HepG2 (cell line): ENCODE data around the gene ANKRD60. TPM values are rescaled to one million over a fixed set of nuclear protein-coding genes. Genes with fewer than 3 reads are reported as not detected.

Source experiments
- BORCS8-MEF2B ChIP-seq: sonication (generic); formaldehyde crosslinking; IDR thresholded peaks from 2 replicates; pipeline ENCODE4 v1.8.0; 2022; ENCODE audit warnings: mild to moderate bottlenecking, missing genetic modification reagents
- ETV6 ChIP-seq: sonication (generic); formaldehyde crosslinking; conservative IDR thresholded peaks from 2 replicates; pipeline ENCODE4 v1.4.0; 2020; ENCODE audit warnings: missing genetic modification reagents
- FOXA3 ChIP-seq: IDR thresholded peaks from 2 replicates; pipeline ENCODE4 v1.6.1; 2016; ENCODE audit warnings: missing genetic modification reagents, missing compliant biosample characterization
- JARID2 ChIP-seq: sonication (generic); formaldehyde crosslinking; IDR thresholded peaks from 2 replicates; pipeline ENCODE4 v1.8.1; 2023; ENCODE audit warnings: missing genetic modification reagents, inconsistent platforms; ENCODE audit not compliant: insufficient replicate concordance
- MYC ChIP-seq: sonication (generic); formaldehyde crosslinking; IDR thresholded peaks from 2 replicates; pipeline ENCODE4 v1.9.0; 2021; ENCODE audit warnings: missing genetic modification reagents, borderline replicate concordance
- NCOA2 ChIP-seq: sonication (generic); formaldehyde crosslinking; IDR thresholded peaks from 2 replicates; pipeline ENCODE4 v1.8.0; 2022; ENCODE audit warnings: inconsistent platforms
- REL ChIP-seq: sonication (generic); formaldehyde crosslinking; conservative IDR thresholded peaks from 2 replicates; pipeline ENCODE4 v1.8.0; 2022; ENCODE audit warnings: mild to moderate bottlenecking, missing genetic modification reagents, moderate library complexity
- SP140L ChIP-seq: sonication (generic); formaldehyde crosslinking; IDR thresholded peaks from 2 replicates; pipeline ENCODE4 v1.4.0; 2020; ENCODE audit warnings: missing genetic modification reagents, borderline replicate concordance
- SRSF9 ChIP-seq: fragments of 200-400 bp; formaldehyde crosslinking; IDR thresholded peaks from 2 replicates; pipeline ENCODE4 v1.6.1; 2018; ENCODE audit warnings: borderline replicate concordance, mild to moderate bottlenecking, low read depth, low read length; ENCODE audit not compliant: insufficient read depth, poor library complexity, severe bottlenecking
- ZKSCAN5 ChIP-seq: sonication (generic); formaldehyde crosslinking; IDR thresholded peaks from 2 replicates; pipeline ENCODE4 v1.5.1; 2020; ENCODE audit warnings: mild to moderate bottlenecking, missing genetic modification reagents
- ZNF350 ChIP-seq: sonication (generic); formaldehyde crosslinking; IDR thresholded peaks from 2 replicates; pipeline ENCODE4 v1.4.0; 2020; ENCODE audit warnings: mild to moderate bottlenecking, low read depth, missing genetic modification reagents, borderline replicate concordance
- ZNF432 ChIP-seq: sonication (generic); formaldehyde crosslinking; IDR thresholded peaks from 2 replicates; pipeline ENCODE4 v1.5.0; 2020; ENCODE audit warnings: missing genetic modification reagents, mild to moderate bottlenecking, borderline replicate concordance
- ZNF546 ChIP-seq: sonication (generic); formaldehyde crosslinking; conservative IDR thresholded peaks from 2 replicates; pipeline ENCODE4 v1.8.1; 2023; ENCODE audit warnings: mild to moderate bottlenecking, missing genetic modification reagents
- ZNF556 ChIP-seq: sonication (generic); formaldehyde crosslinking; IDR thresholded peaks from 2 replicates; pipeline ENCODE4 v1.4.0; 2020; ENCODE audit warnings: mild to moderate bottlenecking, missing genetic modification reagents, borderline replicate concordance
- ZNF841 ChIP-seq: sonication (generic); formaldehyde crosslinking; IDR thresholded peaks from 2 replicates; pipeline ENCODE4 v1.8.1; 2023; ENCODE audit warnings: missing genetic modification reagents, borderline replicate concordance
- polyA plus RNA-seq, 8 experiments: library from polyadenylated mRNA; depleted of rRNA in 3 of 8; stranded (reverse) in 7 of 8; unstranded in 1 of 8; fragments of >200 nt; fragmentation: Illumina TruSeq in 4 of 8; extraction: Trizol in 4 of 8; gene quantifications; 2 replicates each; pipeline versions ENCODE4 v1.2.1 to v1.2.3, GENCODE V29; 2011 to 2016; ENCODE audit warnings: low read depth in 4 of 8, missing spikeins in 1 of 8, mixed read lengths in 1 of 8; ENCODE audit not compliant: insufficient read depth in 1 of 8
- total RNA-seq, 5 experiments: library from RNA; depleted of rRNA; stranded (reverse); fragments of >200 nt; fragmentation: Illumina TruSeq; extraction: Trizol; gene quantifications; 2 replicates each; pipeline ENCODE4 v1.2.3, GENCODE V29; 2016; ENCODE audit warnings: low read depth in 1 of 5
- TF ChIP-seq, protein P1 (sequence below): sonication (generic); formaldehyde crosslinking; IDR thresholded peaks from 2 replicates; pipeline ENCODE4 v1.4.0; 2020; ENCODE audit warnings: missing genetic modification reagents
- TF ChIP-seq, protein P2 (sequence below): sonication (generic); formaldehyde crosslinking; IDR thresholded peaks from 2 replicates; pipeline ENCODE4 v1.5.0; 2020; ENCODE audit warnings: mild to moderate bottlenecking, missing genetic modification reagents, borderline replicate concordance
- TF ChIP-seq, protein P3 (sequence below): sonication (generic); formaldehyde crosslinking; IDR thresholded peaks from 2 replicates; pipeline ENCODE4 v1.4.0; 2020; ENCODE audit warnings: low read depth, missing genetic modification reagents
- TF ChIP-seq, protein P4 (sequence below): sonication (generic); formaldehyde crosslinking; IDR thresholded peaks from 2 replicates; pipeline ENCODE4 v1.4.0; 2020; ENCODE audit warnings: missing genetic modification reagents

ANKRD60 gene
- total and polyA plus RNA-seq, 2 of the 13 experiments (the other 11 are each of a cell fraction or from before 2014, with no cell fraction given) = not detected

DNA sequence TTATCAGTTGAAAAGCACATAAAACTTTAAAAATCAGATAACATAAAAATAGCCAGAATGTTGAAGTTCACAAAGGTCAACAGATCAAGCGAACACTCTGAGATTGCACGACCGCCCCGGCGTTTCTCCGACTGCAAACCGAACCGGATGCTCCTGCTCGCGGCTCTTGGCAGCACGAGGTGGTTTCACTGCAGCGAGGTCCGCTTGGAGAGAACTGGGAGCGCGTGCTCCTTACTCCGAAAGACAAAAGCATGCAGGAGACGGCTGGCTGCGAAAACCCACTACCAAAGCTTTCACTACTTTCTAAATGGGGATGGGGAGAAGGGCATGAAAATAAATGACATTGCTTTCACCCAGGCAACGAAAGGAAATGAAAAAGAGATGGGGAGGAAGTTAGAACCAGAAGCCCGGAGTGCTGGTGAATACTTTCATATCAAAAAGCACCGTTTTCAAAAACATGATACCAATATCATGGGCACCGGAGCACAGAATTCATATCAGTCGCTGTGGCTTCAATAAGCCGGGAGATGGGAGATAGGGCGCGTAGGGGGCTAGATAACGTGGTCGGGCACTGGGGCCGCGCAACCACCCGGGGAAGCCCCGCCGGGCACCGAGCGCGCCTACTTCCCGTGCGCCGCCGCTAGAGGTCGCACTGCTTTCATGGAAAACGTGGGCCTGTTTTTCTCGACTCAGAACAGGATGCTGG lies 8.3 kb upstream of the ANKRD60 start (continued):
- TF ChIP-seq, protein P1, sequence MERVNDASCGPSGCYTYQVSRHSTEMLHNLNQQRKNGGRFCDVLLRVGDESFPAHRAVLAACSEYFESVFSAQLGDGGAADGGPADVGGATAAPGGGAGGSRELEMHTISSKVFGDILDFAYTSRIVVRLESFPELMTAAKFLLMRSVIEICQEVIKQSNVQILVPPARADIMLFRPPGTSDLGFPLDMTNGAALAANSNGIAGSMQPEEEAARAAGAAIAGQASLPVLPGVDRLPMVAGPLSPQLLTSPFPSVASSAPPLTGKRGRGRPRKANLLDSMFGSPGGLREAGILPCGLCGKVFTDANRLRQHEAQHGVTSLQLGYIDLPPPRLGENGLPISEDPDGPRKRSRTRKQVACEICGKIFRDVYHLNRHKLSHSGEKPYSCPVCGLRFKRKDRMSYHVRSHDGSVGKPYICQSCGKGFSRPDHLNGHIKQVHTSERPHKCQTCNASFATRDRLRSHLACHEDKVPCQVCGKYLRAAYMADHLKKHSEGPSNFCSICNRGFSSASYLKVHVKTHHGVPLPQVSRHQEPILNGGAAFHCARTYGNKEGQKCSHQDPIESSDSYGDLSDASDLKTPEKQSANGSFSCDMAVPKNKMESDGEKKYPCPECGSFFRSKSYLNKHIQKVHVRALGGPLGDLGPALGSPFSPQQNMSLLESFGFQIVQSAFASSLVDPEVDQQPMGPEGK (CRISPR knock-in tag) = peak; percentile 43; the same call in 1 of the 2 replicates
- TF ChIP-seq BORCS8-MEF2B (CRISPR knock-in tag) = peak; percentile 48
- 0 out of 2 replicates have a peak, but pooled peaks have one; percentile 25 for TF ChIP-seq FOXA3
- TF ChIP-seq, protein P2, sequence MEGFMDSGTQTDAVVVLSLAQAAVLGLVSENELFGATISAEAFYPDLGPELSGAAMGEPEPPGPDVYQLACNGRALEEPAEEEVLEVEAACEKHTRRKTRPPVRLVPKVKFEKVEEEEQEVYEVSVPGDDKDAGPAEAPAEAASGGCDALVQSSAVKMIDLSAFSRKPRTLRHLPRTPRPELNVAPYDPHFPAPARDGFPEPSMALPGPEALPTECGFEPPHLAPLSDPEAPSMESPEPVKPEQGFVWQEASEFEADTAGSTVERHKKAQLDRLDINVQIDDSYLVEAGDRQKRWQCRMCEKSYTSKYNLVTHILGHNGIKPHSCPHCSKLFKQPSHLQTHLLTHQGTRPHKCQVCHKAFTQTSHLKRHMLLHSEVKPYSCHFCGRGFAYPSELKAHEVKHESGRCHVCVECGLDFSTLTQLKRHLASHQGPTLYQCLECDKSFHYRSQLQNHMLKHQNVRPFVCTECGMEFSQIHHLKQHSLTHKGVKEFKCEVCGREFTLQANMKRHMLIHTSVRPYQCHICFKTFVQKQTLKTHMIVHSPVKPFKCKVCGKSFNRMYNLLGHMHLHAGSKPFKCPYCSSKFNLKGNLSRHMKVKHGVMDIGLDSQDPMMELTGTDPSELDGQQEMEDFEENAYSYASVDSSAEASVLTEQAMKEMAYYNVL (CRISPR knock-in tag) = no peak
- TF ChIP-seq ZKSCAN5 (CRISPR knock-in tag) = no peak
- TF ChIP-seq JARID2 (CRISPR knock-in tag) = no peak
- no peak for TF ChIP-seq ETV6 (CRISPR knock-in tag)
- 0 out of 2 replicates have a peak, but pooled peaks have one; percentile 42 for TF ChIP-seq ZNF841
- no peak for TF ChIP-seq ZNF432
- TF ChIP-seq, protein P3, sequence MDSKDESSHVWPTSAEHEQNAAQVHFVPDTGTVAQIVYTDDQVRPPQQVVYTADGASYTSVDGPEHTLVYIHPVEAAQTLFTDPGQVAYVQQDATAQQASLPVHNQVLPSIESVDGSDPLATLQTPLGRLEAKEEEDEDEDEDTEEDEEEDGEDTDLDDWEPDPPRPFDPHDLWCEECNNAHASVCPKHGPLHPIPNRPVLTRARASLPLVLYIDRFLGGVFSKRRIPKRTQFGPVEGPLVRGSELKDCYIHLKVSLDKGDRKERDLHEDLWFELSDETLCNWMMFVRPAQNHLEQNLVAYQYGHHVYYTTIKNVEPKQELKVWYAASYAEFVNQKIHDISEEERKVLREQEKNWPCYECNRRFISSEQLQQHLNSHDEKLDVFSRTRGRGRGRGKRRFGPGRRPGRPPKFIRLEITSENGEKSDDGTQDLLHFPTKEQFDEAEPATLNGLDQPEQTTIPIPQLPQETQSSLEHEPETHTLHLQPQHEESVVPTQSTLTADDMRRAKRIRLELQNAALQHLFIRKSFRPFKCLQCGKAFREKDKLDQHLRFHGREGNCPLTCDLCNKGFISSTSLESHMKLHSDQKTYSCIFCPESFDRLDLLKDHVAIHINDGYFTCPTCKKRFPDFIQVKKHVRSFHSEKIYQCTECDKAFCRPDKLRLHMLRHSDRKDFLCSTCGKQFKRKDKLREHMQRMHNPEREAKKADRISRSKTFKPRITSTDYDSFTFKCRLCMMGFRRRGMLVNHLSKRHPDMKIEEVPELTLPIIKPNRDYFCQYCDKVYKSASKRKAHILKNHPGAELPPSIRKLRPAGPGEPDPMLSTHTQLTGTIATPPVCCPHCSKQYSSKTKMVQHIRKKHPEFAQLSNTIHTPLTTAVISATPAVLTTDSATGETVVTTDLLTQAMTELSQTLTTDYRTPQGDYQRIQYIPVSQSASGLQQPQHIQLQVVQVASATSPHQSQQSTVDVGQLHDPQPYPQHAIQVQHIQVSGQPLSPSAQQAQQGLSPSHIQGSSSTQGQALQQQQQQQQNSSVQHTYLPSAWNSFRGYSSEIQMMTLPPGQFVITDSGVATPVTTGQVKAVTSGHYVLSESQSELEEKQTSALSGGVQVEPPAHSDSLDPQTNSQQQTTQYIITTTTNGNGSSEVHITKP = no peak
- TF ChIP-seq ZNF350 (CRISPR knock-in tag) = peak; percentile 58; the same call in 1 of the 2 replicates
- TF ChIP-seq SP140L (CRISPR knock-in tag) = peak; percentile 68; the same call in 1 of the 2 replicates
- 0 out of 2 replicates have a peak, but pooled peaks have one; percentile 39 for TF ChIP-seq ZNF556 (CRISPR knock-in tag)
- TF ChIP-seq NCOA2 = peak; percentile 15; the same call in 1 of the 2 replicates
- TF ChIP-seq, protein P4, sequence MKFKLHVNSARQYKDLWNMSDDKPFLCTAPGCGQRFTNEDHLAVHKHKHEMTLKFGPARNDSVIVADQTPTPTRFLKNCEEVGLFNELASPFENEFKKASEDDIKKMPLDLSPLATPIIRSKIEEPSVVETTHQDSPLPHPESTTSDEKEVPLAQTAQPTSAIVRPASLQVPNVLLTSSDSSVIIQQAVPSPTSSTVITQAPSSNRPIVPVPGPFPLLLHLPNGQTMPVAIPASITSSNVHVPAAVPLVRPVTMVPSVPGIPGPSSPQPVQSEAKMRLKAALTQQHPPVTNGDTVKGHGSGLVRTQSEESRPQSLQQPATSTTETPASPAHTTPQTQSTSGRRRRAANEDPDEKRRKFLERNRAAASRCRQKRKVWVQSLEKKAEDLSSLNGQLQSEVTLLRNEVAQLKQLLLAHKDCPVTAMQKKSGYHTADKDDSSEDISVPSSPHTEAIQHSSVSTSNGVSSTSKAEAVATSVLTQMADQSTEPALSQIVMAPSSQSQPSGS = no peak; the same call in 1 of the 2 replicates
- 0 out of 2 replicates have a peak, but pooled peaks have one; percentile 51 for TF ChIP-seq ZNF546 (CRISPR knock-in tag)
- TF ChIP-seq REL (CRISPR knock-in tag) = 0 out of 2 replicates have a peak, but pooled peaks have one; percentile 49
- no peak for TF ChIP-seq SRSF9
- TF ChIP-seq MYC = peak; percentile 78
